Right lobe of liver (tissue), 6 donors: ENCODE measurements around the gene MCUR1. TPM values are rescaled to one million over a fixed set of nuclear protein-coding genes. Genes with fewer than 3 reads are reported as not detected.
"Not testable (repeated sequence)": the region's sequence is repeated elsewhere in the genome, so short reads cannot be mapped to it uniquely, and the experiment has no call there.

Experiments used
- ATAC-seq, 4 donors: fragments of 200-7000 bp; cut with Tn5 transposase; one replicate each; pipeline ENCODE4 v1.9.1; 2020; ENCODE audit warnings: mild to moderate bottlenecking in 4 of 4, moderate library complexity in 4 of 4
- DNase-seq, 3 donors: peaks; one replicate each; pipeline ENCODE4 v3.0.0-alpha.2; 2020
- H3K27ac ChIP-seq, 3 donors: fragments of 200-600 bp; one replicate each; pipeline ENCODE4 v1.8.0; 2022
- H3K27me3 ChIP-seq, 2 donors: fragments of 200-600 bp; one replicate each; pipeline ENCODE4 v1.8.0; 2022
- H3K36me3 ChIP-seq, 4 donors: fragments of 200-600 bp; sonication (generic) in 1 of 4; one replicate each; pipeline versions ENCODE4 v1.5.1 to v1.8.0; 2017 to 2022; ENCODE audit warnings: control low read depth in 1 of 4
- H3K4me1 ChIP-seq, 4 donors: fragments of 200-600 bp; sonication (generic) in 1 of 4; one replicate each; pipeline versions ENCODE4 v1.5.1 to v1.8.0; 2017 to 2022; ENCODE audit warnings: control low read depth in 1 of 4
- H3K4me3 ChIP-seq, 3 donors: fragments of 200-600 bp; one replicate each; pipeline ENCODE4 v1.8.0; 2022
- H3K9me3 ChIP-seq, 4 donors: fragments of 200-600 bp; sonication (generic) in 1 of 4; one replicate each; pipeline versions ENCODE4 v1.5.1 to v1.8.0; 2017 to 2022; ENCODE audit warnings: control low read depth in 1 of 4
- CTCF ChIP-seq, 4 donors: fragments of 200-600 bp in 3 of 4; fragments of 450-650 bp in 1 of 4; IDR thresholded peaks; one replicate each; pipeline versions ENCODE4 v1.5.1 to v1.8.0; 2016 to 2022; ENCODE audit warnings: antibody characterized with exemption in 4 of 4, mild to moderate bottlenecking in 2 of 4
- POLR2A ChIP-seq: fragments of 450-650 bp; IDR thresholded peaks from one replicate; pipeline ENCODE4 v1.6.1; 2017; ENCODE audit warnings: antibody characterized with exemption, mild to moderate bottlenecking
- WGBS: methylation state at CpG from one replicate; pipeline ENCODE4 v1.1.6; 2018; ENCODE audit warnings: low coverage, low lambda C conversion rate; ENCODE audit not compliant: insufficient coverage; ENCODE audit errors: missing lambda C conversion rate; 5-methylcytosine and 5-hydroxymethylcytosine counted together
- intact Hi-C, 2 donors: fragments of 100-400 bp; cut with DNase I; formaldehyde crosslinking; loops; one replicate each; pipeline versions ENCODE4 v1.11.2 to v1.14.1; 2022
- total RNA-seq, 6 experiments: library from RNA; depleted of rRNA in 2 of 6; stranded (reverse); fragments of >200 nt in 2 of 6; fragmentation: NEBNext Ultra II Directional in 3 of 6; extraction: Animal tissue kit (Norgen Biotek cat#: 25700) in 3 of 6; gene quantifications; one replicate each; pipeline versions ENCODE4 v1.1.0 to v1.2.4, GENCODE V29; 2016 to 2023
- donor health status: DM: no; HTN: yes; CAD: no.
- donor health status: DM: no; HTN: no; CAD: no.
- donor health status: DM: no; HTN: no; CAD: no.
- donor health status: DM: no; HTN: yes; CAD: no.
- donor health status: DM: no; HTN: yes; CAD: no.

MCUR1 gene
- total RNA-seq, 6 experiments from 2014 or later: 12.7 to 17.8 (median 15.2) TPM

GRCh38 chr6:13831615-13832014 lies 17.3 kb upstream of the MCUR1 start:
- Histone ChIP-seq H3K27ac (no peak overlapping the region), H3K36me3 (no peaks in the 10 kb centered on the region), H3K27me3 (no peaks in the 10 kb centered on the region), H3K4me3 (no peak overlapping the region), H3K9me3 (no peaks in the 10 kb centered on the region), H3K4me1 (no peaks in the 10 kb centered on the region)
- no peak for TF ChIP-seq POLR2A
- TF ChIP-seq CTCF (IDR thresholded peaks at IDR 0.05): no peak
- intact Hi-C loops: no loop called here
- WGBS: 74% methylated on average over 7 of the region's 7 CpGs
- ATAC-seq (peak in 2 of 4 donors; percentile 36 to 47), DNase-seq (no peak)

GRCh38 chr6:13830803-13831202 lies 16.4 kb upstream of the MCUR1 start:
- Histone ChIP-seq H3K9me3 (no peaks in the 10 kb centered on the region), H3K4me3 (no peak overlapping the region), H3K4me1 (no peaks in the 10 kb centered on the region), H3K36me3 (no peaks in the 10 kb centered on the region), H3K27ac (no peak overlapping the region), H3K27me3 (no peaks in the 10 kb centered on the region)
- 80% methylated on average over 4 of the region's 4 CpGs for WGBS
- TF ChIP-seq POLR2A (no peak), CTCF (IDR thresholded peaks at IDR 0.05) (no peak)
- intact Hi-C loops: no loop called here
- DNase-seq (no peak), ATAC-seq (no peak)

GRCh38 chr6:13829419-13829818 lies 15.1 kb upstream of the MCUR1 start:
- H3K4me3 ChIP-seq, H3K36me3 ChIP-seq, H3K4me1 ChIP-seq, ATAC-seq, H3K9me3 ChIP-seq, H3K27me3 ChIP-seq, H3K27ac ChIP-seq, DNase-seq, intact Hi-C loops: not testable (repeated sequence)
- 76% methylated on average over 4 of the region's 5 CpGs for WGBS

- H3K36me3 ChIP-seq, intact Hi-C loops, H3K27ac ChIP-seq, H3K27me3 ChIP-seq, H3K4me1 ChIP-seq, DNase-seq, ATAC-seq, H3K9me3 ChIP-seq, H3K4me3 ChIP-seq: not testable (repeated sequence)
- WGBS: 82% methylated on average over 10 of the region's 11 CpGs
Measured at GRCh38 chr6:13828656-13829301, 14.4 kb upstream of the MCUR1 start.

- Histone ChIP-seq H3K4me3 (no peak overlapping the region), H3K27ac (no peak overlapping the region), H3K27me3 (no peaks in the 10 kb centered on the region), H3K4me1 (no peaks in the 10 kb centered on the region), H3K36me3 (no peaks in the 10 kb centered on the region), H3K9me3 (no peaks in the 10 kb centered on the region)
- DNase-seq (no peak), ATAC-seq (no peak)
- WGBS: 66% methylated on average over 2 of the region's 2 CpGs
- TF ChIP-seq POLR2A: no peak
- no peak for TF ChIP-seq CTCF (IDR thresholded peaks at IDR 0.05)
- intact Hi-C loops: no loop called here
Measured at GRCh38 chr6:13827032-13827431, 12.7 kb upstream of the MCUR1 start.
